Activated effector memory CD4-positive, alpha-beta T cell treated with Interleukin-2 at 50 U/mL for 16 hours (primary cell): ENCODE results near the gene PDGFA.

Experiments used
- DNase-seq: peaks from one replicate; pipeline ENCODE4 v3.0.0-alpha.2; 2020

Gene PDGFA

DNA sequence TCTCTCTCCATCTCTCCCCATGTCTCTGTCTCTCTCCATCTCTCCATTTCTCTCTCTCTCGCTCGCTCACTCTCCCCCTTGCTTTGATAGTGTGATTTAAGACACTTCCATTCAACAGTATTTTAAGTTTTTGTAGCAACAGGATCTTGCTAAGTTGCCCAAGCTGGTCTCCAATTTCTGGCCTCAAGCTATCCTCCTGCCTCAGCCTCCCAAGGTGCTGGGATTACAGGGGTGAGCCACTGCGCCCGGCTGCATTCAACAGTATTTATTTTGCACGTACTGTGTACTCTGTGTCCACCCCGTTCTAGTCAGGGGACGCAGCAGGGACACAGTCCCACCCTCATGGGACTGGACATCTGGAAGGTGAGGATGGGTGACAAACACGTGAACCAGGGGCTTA is 14.4 kb upstream of the PDGFA start:
- no peak for DNase-seq

DNA sequence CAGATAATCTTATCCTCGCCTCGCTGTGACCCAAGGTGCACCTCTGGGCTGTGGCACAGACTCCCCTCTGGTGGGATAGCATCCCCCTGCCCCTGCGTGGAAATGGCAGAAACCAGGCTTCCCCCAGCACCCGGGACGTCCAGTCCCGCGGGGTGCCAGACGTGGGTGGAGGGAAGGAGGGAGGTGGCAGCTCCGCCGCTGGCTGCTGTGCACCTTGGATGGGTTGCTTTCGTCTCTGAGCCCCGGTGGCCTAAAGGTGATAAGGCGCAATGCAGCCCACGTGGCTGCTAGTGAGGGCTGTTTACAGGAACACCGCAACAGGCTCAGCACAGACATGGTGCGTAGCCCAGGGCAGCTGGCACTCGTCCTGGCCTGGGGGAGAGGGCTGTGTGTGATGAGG is 13.6 kb upstream of the PDGFA start:
- DNase-seq: no peak

DNA sequence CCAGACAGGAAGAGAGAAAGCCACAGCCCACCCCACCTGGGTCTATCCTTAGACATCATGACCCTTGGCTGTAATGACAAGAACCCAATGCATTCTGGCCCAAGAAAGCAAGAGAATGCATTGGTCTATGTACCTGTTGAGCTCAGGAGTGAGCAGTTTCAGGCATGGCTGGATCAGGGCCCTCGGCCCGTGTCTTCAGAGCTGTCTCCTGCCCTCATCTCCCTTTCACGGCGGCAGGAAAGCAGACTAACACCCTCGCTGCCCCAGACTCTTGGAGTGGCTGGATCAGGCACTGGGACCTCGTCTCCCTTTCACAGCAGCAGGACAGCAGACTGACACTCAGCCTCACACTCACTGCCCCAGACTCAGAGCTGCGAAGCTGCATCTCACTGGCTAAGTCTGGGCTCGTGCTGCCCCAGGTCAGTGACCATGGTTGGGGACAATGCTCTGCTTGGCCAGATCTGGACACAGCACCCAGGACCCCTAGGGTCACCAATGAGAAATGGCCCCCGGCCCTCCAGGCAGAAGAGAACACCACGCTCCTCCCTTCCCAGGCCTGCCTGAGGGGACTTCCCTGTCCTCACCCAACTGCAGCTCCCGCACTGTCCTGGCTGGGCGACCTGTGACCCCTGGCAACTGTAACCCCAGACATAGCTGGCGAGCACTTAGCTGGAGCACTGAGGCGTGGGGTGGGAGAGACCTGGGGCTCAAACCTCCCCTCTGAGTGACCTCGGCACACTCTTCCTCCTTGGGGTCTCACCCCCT is 12.9 kb upstream of the PDGFA start:
- no peak for DNase-seq

DNA sequence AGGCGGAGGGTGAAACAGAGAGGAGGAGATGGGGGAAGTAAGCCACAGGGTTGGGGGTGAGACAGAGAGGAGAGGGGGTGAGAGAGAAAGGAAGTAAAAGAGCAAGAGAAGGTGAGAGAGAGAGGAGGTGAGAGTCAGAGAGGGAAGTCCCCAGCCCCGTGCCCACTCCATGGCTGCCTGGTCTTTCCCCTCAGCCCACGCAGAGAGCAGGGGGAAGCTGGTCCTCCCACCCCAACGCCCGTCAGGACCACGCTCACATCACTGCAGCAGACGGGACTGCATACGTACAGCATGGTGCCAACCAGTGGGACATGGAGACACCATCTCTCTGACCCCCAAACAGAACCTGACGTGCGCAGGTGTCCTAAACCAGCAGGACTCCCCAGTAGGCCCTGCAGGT is 12.1 kb upstream of the PDGFA start:
- DNase-seq: no peak

DNA sequence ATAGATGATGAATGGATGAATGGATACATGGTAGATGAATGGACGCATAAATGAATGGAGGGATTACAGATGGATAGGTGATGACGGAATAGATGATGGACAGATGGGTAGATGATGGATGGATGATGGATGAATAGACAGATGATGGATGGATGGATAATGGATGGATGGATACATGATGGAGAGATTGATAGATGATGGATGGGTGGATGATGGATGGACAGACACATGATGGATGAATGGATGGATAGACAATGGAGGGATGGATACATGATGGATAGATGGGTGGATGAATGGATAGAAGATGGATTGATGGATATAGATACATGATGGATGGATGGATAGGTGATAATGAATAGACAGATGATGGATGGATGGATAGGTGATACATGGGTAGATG is 8.8 kb upstream of the PDGFA start:
- no peak for DNase-seq

DNA sequence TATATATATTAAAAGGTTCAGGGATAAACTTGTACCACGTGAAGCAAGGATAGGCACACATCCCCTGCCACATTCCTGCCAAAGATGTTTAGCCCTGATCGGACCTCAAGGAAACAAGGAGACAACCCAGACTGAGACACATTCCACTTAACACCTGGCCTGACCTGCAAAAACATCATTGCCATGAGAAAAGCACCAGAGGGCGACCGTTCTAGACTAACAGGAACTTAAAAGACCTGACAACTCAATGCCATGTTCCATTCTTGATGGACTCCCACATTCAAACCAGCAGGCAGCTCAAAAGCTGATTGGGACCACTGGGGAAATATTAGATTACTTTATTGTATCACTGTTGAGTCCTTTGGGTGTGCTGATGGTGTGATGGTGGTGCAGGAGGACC is 8.1 kb upstream of the PDGFA start:
- no peak for DNase-seq

DNA sequence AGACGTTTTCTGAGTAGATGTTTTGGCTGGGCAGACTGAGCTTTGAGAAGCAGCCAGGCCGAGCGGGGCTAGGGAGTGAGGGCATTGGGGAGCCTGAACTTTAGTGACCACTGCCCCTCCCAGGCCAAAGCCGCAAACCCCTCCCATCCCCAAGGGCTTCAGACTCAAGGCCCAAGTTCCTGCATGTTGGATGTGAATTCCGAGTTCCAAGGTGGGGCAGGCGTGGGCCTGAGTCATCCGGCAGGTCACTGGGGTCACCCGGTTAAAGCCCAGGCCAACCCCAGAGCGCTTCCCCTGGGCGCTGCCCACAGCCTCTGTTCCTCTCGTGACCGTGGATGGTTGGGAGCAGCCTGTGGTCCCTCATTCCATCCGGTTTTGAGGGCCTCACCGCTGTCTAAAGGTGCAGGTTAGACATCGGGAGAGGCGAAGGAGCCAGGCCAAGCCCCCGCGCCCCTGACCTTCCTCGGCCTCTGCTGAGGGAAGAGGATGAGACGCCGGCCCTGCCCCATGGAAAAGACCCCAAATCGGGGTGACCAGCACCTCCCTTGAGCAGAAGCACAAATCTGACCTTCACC is 6.9 kb upstream of the PDGFA start:
- no peak for DNase-seq

GRCh38 chr7:525740-526139 is 6.1 kb upstream of the PDGFA start:
- no peak for DNase-seq

DNA sequence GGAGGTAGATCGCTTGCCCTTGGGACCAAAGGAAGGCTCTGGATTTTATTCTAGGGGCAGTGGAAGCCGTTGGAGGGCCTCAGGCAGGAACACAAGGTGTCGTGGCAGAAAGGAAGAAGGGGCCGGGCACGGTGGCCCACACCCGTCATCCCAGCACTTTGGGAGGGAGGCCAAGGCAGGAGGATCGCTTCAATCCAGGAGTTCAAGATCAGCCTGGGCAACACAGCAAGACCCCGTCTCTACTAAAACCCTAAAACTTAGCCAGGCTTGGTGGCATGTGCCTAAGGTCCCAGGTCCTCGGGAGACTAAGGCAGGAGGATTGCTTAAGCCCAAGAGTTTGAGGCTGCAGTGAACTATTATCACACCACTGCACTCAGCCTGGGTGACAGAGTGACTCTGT is 5.2 kb upstream of the PDGFA start:
- no peak for DNase-seq

GRCh38 chr7:523347-524336 is 4.0 kb upstream of the PDGFA start:
- no peak for DNase-seq

- DNase-seq: no peak
Observed at GRCh38 chr7:522951-523314, 3.3 kb upstream of the PDGFA start.

DNA sequence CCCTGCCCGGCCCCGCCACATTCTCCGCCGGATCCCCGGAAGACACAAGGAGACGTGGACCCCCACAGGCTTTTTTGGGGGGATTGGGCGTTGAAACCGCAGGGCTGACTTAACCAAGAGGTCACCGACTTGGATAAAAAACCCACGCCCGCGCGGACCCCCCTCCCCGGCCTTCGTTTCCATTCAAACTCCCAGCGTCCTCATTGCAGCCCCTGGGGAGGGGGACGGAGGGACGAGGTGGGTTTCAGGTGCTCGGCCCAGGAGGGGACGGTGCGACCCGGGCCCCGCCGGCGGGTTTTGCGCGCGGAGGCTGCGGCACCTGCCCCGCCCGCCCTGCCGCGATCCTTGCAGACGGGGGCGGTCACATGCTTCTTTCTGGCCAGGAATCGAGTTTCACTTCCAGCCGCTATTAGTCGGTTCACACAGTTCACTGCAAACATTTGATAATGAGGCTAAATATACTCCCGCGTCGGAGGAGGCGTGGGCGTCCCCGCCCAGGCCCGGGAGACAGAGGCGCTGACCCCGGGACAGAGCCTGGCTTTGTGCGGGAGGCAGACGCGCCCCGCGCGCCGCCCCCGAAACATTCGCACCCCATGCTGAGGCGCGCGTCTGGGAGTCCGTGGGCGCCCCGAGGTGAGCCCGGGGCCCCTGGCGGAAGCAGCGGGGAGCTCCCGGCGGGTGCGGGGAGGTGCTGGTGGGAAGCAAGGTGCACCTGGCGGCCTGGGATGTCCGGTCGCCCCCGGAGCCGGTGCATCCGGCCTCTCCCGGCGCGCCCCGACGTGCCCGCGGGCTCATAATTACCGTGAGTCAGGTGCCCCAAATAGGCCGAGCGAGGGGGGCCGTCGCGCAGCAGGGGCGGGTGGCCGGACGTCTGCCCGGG is 2.7 kb upstream of the PDGFA start:
- no peak for DNase-seq

DNA sequence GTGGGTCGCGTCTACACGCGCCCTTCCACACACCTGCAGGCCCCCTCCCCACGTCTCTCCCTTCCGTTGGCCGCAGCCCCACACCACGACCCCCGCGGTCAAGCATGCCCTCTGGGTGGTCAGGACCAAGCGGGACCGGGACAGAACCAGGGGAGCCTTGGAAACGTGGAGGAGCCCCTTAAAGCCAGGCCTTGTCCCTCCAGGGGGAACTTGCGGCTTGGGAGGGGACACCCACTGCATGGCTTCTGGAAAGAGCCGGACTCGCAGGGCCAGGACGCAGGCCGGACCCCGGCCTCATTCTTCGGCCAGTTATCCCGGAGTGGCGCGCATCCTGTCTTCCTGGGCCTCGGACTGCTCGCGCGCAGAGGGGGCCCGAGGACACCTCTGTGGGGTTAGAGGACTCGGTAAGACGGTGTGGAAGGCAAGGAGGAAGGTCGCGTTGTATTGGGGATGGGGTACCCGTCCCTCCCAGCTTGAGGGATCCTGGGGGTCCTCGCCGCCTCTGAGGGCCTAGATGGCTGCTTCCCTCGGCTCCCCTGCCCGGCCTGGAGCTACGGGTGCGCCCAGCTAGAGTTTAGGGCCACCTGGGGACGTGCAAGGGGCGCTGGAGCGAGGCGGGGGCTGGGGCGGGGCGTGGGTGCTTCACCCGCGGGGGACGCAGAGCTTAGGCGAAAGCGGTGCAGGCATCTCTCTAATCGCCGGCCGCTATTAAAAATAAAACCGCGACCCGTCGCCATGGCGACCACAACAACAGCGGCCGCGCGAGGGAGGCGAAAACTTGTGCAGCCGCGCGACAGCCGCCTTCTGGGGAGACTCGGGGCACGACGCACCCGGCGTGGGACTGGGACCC is 1.8 kb upstream of the PDGFA start:
- DNase-seq: no peak

GRCh38 chr7:520503-521161 is 986 bp upstream of the PDGFA start:
- DNase-seq: no peak

DNA sequence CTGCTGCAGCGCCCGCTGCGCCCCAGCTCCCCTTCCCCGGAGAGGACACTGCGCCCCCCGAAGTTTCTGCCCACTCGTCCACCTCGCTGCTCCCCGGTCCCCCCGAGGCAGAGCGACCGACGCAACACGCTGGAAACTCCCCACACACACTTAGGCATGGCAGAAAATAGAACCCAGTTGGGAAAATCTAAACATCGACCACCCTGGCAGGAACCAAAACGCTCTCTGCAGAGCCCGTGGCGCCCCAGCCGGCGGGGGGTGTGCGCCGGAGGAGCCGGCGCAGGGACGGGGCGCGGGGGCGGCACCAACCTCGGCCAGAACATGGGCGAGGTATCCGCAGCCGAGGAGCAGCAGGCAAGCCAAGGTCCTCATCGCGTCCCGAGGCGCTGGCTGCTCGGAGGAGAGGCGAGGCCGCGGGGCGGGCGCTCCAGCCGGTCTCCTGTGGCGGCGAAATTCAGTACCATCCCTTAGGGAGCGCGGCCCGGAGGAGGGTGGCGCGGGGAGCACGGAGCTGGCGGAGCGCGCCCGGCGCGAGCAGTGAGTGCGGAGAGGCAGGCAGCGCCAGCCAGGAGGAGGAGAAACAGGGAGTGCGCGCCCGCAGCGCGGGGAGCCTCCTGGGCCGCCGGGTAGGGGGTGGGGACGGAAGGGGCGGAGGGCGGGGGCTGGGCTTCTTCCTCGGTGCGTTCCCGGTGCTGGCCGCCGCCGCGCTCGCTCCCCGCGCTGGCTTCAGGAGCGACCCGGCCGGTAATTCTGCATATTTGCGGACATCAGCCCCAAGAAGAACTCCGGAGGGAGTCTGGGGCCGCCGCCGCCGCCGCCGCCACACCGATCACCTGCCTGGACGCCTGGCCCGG is 789 bp downstream of the PDGFA start:
- no peak for DNase-seq

DNA sequence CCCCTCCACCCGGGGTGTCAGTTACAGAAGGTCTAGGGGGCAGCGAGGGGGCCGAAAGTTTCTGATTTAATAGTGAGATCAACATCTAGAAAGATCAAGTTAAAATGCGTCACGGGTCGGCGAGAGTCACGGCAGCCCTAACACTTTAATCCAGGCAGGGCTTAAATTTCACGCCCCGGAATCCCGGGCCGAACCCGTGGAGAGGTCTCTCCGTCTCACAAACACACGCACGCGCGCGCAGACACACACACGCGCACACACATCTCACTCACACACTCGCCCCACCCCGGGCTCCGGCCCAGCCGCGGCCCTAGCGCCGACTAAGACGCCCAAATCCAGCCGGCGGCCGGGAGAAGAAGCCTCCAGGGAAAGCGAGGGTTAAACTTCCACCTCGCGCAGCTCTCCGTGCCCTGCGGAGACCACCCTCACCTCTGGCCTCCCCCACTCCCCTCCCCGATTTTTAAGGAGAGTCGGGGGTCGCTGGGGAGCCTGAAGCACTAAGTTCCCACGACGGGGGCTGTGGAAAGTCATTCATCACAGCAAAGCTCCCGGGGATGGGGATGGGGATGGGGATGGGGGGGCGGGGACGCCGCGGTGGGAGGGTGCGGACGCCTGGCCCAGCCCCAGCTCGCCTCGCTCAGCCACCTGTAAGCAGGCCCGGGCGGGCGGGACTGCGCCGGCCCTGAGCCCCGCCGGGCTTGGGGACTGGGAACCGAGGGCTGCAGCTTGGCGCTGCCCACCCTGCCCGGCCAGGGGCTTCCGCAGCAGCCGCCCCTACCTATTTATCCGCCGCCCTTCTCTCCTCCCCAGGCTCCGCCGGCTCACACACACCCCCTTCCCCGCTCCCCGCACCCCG is 1.6 kb downstream of the PDGFA start:
- no peak for DNase-seq

GRCh38 chr7:516606-517456 is 2.8 kb downstream of the PDGFA start:
- DNase-seq: no peak

DNA sequence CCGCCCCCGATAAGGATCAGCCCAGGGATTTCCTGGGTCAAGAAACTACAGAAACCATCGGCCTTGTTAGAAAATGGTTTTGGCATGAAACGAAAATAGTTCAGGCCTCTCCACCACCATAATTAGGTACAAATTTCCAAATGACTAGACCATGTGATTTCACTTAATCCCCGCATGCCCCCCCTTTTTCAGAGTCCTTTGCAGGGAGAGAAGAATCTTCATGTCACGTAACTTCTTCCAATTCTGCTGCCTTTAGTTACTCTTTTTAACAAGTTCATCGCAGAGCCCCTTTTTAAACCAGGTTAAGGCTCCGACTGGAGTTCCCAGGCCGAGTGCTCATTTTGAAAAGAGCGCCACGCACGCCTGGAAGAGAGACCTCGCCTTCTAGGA is 3.4 kb downstream of the PDGFA start:
- no peak for DNase-seq
